Activated CD8-positive, alpha-beta memory T cell treated with anti-CD3 and anti-CD28 coated beads for 36 hours (primary cell): ENCODE measurements around the gene MAP6D1. TPM values are rescaled to one million over a fixed set of nuclear protein-coding genes. Genes with fewer than 3 reads are reported as not detected.

ENCODE experiments used
- CTCF ChIA-PET: fragments of 350-600 bp; sonication (Branson Sonifier 250); formaldehyde crosslinking; loops from one replicate; lab custom pipeline; 2021; ENCODE audit warnings: antibody characterized with exemption; lab: Charles Lee
- POLR2A ChIA-PET: fragments of 350-600 bp; sonication (Branson Sonifier 250); formaldehyde crosslinking; loops from one replicate; lab custom pipeline; 2021; ENCODE audit warnings: antibody characterized with exemption; lab: Charles Lee
- total RNA-seq, 2 experiments: library from RNA; stranded (reverse); gene quantifications; one replicate each; pipeline ENCODE4 v1.2.3, GENCODE V29; 2021

The MAP6D1 gene
- total RNA-seq = 1 to 10 TPM; 3.3 to 4.0 TPM

GRCh38 chr3:183825456-183826161 lies at the start of gene MAP6D1:
Gene MAP6D1, minus strand, starts transcription at chr3:183825577. Its CDS starts 30 bp downstream, at chr3:183825547.
- POLR2A ChIA-PET = interaction anchor here (0.6 to 1.0 kb wide), 2 partner anchors 59 to 73 kb away, joined by 3 to 5 read pairs; no protein-coding TSS in a partner anchor

GRCh38 chr3:183873914-183874313 lies 48.5 kb upstream of the MAP6D1 start:
- CTCF ChIA-PET = interaction anchor here (1.4 to 2.6 kb wide), 2 partner anchors 9 to 11 kb away, joined by 3 to 8 read pairs; partner anchors contain the start of gene PARL

More at GRCh38 chr3:183825456-183826161, at the start of gene MAP6D1:
- CTCF ChIA-PET = interaction anchor here (0.8 to 2.1 kb wide), 6 partner anchors 8 to 472 kb away, joined by 3 to 7 read pairs (median 4); partner anchors contain the start of gene PARL

GRCh38 chr3:183871541-183871940 lies 46.2 kb upstream of the MAP6D1 start:
- ChIA-PET CTCF (no interaction called here), POLR2A (no interaction called here)

More at GRCh38 chr3:183873914-183874313, 48.5 kb upstream of the MAP6D1 start:
- POLR2A ChIA-PET = no interaction called here

- CTCF ChIA-PET = interaction anchor here (0.6 kb wide), 1 partner anchor 785 kb away, joined by 4 read pairs; no protein-coding TSS in a partner anchor
These were observed 45.2 kb upstream of the MAP6D1 start for GRCh38 chr3:183870563-183870962.

GRCh38 chr3:183868796-183869195 lies 43.4 kb upstream of the MAP6D1 start:
- POLR2A ChIA-PET = no interaction called here
- CTCF ChIA-PET = interaction anchor here (1.1 kb wide), 1 partner anchor 16 kb away, joined by 4 read pairs; the partner anchor contains the start of gene PARL

More at GRCh38 chr3:183870563-183870962, 45.2 kb upstream of the MAP6D1 start:
- POLR2A ChIA-PET = no interaction called here

- ChIA-PET CTCF (interaction anchor here (0.6 kb wide), 1 partner anchor 20 kb away, joined by 3 read pairs; no protein-coding TSS in a partner anchor), POLR2A (no interaction called here)
These were observed 37.2 kb upstream of the MAP6D1 start for GRCh38 chr3:183862610-183863009.

GRCh38 chr3:183857863-183858262 lies 32.5 kb upstream of the MAP6D1 start:
- ChIA-PET POLR2A (no interaction called here), CTCF (no interaction called here)

GRCh38 chr3:183854318-183855035 lies 29.1 kb upstream of the MAP6D1 start:
- POLR2A ChIA-PET = no interaction called here
- CTCF ChIA-PET = no interaction called here

- CTCF ChIA-PET = interaction anchor here (1.6 kb wide), 1 partner anchor 38 kb away, joined by 5 read pairs; the partner anchor contains the start of gene PARL
- POLR2A ChIA-PET = no interaction called here
These were observed 20.4 kb upstream of the MAP6D1 start for GRCh38 chr3:183845608-183846288.

- ChIA-PET POLR2A (no interaction called here), CTCF (interaction anchor here (1.6 kb wide), 1 partner anchor 39 kb away, joined by 5 read pairs; the partner anchor contains the start of gene PARL)
These were observed 19.7 kb upstream of the MAP6D1 start for GRCh38 chr3:183845090-183845489.

GRCh38 chr3:183844606-183845005 lies 19.2 kb upstream of the MAP6D1 start:
- ChIA-PET POLR2A (no interaction called here), CTCF (interaction anchor here (0.9 to 1.6 kb wide), 2 partner anchors 9 to 40 kb away, joined by 3 to 5 read pairs; partner anchors contain the start of gene PARL)

- POLR2A ChIA-PET = no interaction called here
- CTCF ChIA-PET = no interaction called here
These were observed 14.4 kb upstream of the MAP6D1 start for GRCh38 chr3:183839751-183840150.

- ChIA-PET CTCF (no interaction called here), POLR2A (no interaction called here)
These were observed 12.5 kb upstream of the MAP6D1 start for GRCh38 chr3:183837894-183838293.

- POLR2A ChIA-PET = no interaction called here
- CTCF ChIA-PET = interaction anchor here (0.6 kb wide), 1 partner anchor 50 kb away, joined by 3 read pairs; no protein-coding TSS in a partner anchor
These were observed 12.0 kb upstream of the MAP6D1 start for GRCh38 chr3:183837390-183837789.

- CTCF ChIA-PET = interaction anchor here (1.5 kb wide), 1 partner anchor 18 kb away, joined by 3 read pairs; no protein-coding TSS in a partner anchor
- POLR2A ChIA-PET = no interaction called here
These were observed 8.1 kb upstream of the MAP6D1 start for GRCh38 chr3:183833516-183833915.

- ChIA-PET POLR2A (no interaction called here), CTCF (no interaction called here)
These were observed 4.8 kb upstream of the MAP6D1 start for GRCh38 chr3:183830187-183830586.

- ChIA-PET CTCF (no interaction called here), POLR2A (no interaction called here)
These were observed 4.1 kb upstream of the MAP6D1 start for GRCh38 chr3:183829466-183829865.

- ChIA-PET CTCF (no interaction called here), POLR2A (no interaction called here)
These were observed 3.1 kb upstream of the MAP6D1 start for GRCh38 chr3:183828538-183828870.

GRCh38 chr3:183827809-183828537 lies 2.6 kb upstream of the MAP6D1 start:
- CTCF ChIA-PET = no interaction called here
- POLR2A ChIA-PET = no interaction called here
